K562 (cell line): ENCODE data around the gene VPS13C. TPM values are rescaled to one million over a fixed set of nuclear protein-coding genes. Genes with fewer than 3 reads are reported as not detected.

Experiments used
- ATAC-seq: fragments of 200-7000 bp; cut with Tn5 transposase; 3 replicates; pipeline ENCODE4 v1.9.1; 2020; ENCODE audit warnings: moderate library complexity
- BruUV-seq: library from RNA; stranded (reverse); fragments of 400-500 nt; replicated peaks from 2 replicates; lab custom pipeline; 2021; lab: Mats Ljungman, UMichigan
- CTCF ChIA-PET: fragments of 300-600 bp; formaldehyde crosslinking; extraction: SDS; loops from one replicate; lab custom pipeline; 2021; ENCODE audit warnings: low intra/inter-chr PET ratio; lab: Yijun Ruan, JAX
- POLR2A ChIA-PET: fragments of 300-600, 350-650 bp; sonication (Branson Sonifier 250); formaldehyde crosslinking; extraction: SDS; loops from one replicate; lab custom pipeline; 2021; ENCODE audit warnings: antibody characterized with exemption, inconsistent platforms; lab: Yijun Ruan, JAX
- DNase-seq, 4 experiments: peaks; one replicate each; pipeline versions ENCODE4 v3.0.0 to v3.0.0-alpha.2; 2011 to 2018; ENCODE audit warnings: low spot score in 3 of 4, mixed read lengths in 3 of 4; ENCODE audit errors: extremely low read depth in 1 of 4
- FAIRE-seq: peaks from 2 replicates; lab custom pipeline; 2011; peaks lifted over from hg19 to GRCh38; lab: Jason Lieb, UNC
- H2AFZ ChIP-seq: 2 replicates; pipeline ENCODE4 v1.6.0; 2011; ENCODE audit warnings: low read depth, low read length, control low read depth, inconsistent platforms
- H3K27ac ChIP-seq: fragments of 200-600 bp; 3 replicates; pipeline ENCODE4 v1.8.0; 2011; ENCODE audit warnings: low read depth, mild to moderate bottlenecking, control low read depth, inconsistent platforms, low read length, moderate library complexity, mixed read lengths; ENCODE audit errors: extremely low read depth
- H3K27me3 ChIP-seq, 2 experiments: fragments of 300-600 bp in 1 of 2; 2 replicates in 1 of 2; 3 replicates in 1 of 2; pipeline versions ENCODE4 v1.6.0 to v1.8.0; 2011; ENCODE audit warnings: inconsistent platforms in 2 of 2, low read length in 2 of 2, mild to moderate bottlenecking in 1 of 2, mixed read lengths in 1 of 2, moderate library complexity in 1 of 2; ENCODE audit not compliant: control insufficient read depth in 2 of 2, insufficient read depth in 2 of 2
- H3K36me3 ChIP-seq: fragments of 300-600 bp; 3 replicates; pipeline ENCODE4 v1.8.0; 2011; ENCODE audit warnings: mild to moderate bottlenecking, low read length, inconsistent platforms; ENCODE audit not compliant: control insufficient read depth, insufficient read depth
- H3K4me1 ChIP-seq, 2 experiments: fragments of 200-600 bp in 1 of 2; replicated peaks in 1 of 2; 2 replicates in 1 of 2; 3 replicates in 1 of 2; pipeline versions ENCODE4 v1.5.1 to v1.8.0; 2011; ENCODE audit warnings: inconsistent platforms in 2 of 2, low read length in 2 of 2, mild to moderate bottlenecking in 1 of 2, mixed read lengths in 1 of 2, moderate library complexity in 1 of 2; ENCODE audit not compliant: control insufficient read depth in 2 of 2, insufficient read depth in 2 of 2
- H3K4me2 ChIP-seq: 2 replicates; pipeline ENCODE4 v1.6.1; 2011; ENCODE audit warnings: low read length, control low read depth, inconsistent platforms, mixed read lengths; ENCODE audit not compliant: insufficient read depth
- H3K4me3 ChIP-seq: fragments of 200-600 bp; sonication (generic), shearing (Covaris generic); 2 replicates; pipeline ENCODE4 v1.5.1; 2016; ENCODE audit warnings: control low read depth, inconsistent platforms
- H3K79me2 ChIP-seq: fragments of 200-600 bp; 3 replicates; pipeline ENCODE4 v1.8.0; 2011; ENCODE audit warnings: low read length, inconsistent platforms; ENCODE audit not compliant: control insufficient read depth, insufficient read depth
- H3K9ac ChIP-seq, 2 experiments: 2 replicates each; pipeline versions ENCODE4 v1.6.0 to v1.6.1; 2011; ENCODE audit warnings: low read depth in 2 of 2, low read length in 2 of 2, control low read depth in 1 of 2, inconsistent platforms in 1 of 2, mild to moderate bottlenecking in 1 of 2, mixed read lengths in 1 of 2; ENCODE audit not compliant: insufficient read depth in 1 of 2
- H3K9me1 ChIP-seq: one replicate; pipeline ENCODE4 v1.6.0; 2011; ENCODE audit warnings: inconsistent platforms, mild to moderate bottlenecking, low read length, moderate library complexity; ENCODE audit not compliant: control insufficient read depth, insufficient read depth
- H3K9me3 ChIP-seq: replicated peaks from 2 replicates; pipeline ENCODE4 v1.5.1; 2011; ENCODE audit warnings: low read depth, low read length, inconsistent platforms; ENCODE audit not compliant: control insufficient read depth, insufficient read depth
- H4K20me1 ChIP-seq: replicated peaks from 2 replicates; pipeline ENCODE4 v1.6.1; 2011; ENCODE audit warnings: low read length, inconsistent platforms, mixed read lengths; ENCODE audit not compliant: control insufficient read depth, insufficient read depth
- CSDE1 ChIP-seq, 2 experiments: fragments of 450-650 bp; IDR thresholded peaks; 2 replicates each; pipeline ENCODE4 v1.6.1; 2016; ENCODE audit warnings: mild to moderate bottlenecking in 1 of 2
- CTBP1 ChIP-seq: fragments of 450-650 bp; IDR thresholded peaks from 2 replicates; pipeline ENCODE4 v1.6.1; 2016; ENCODE audit warnings: borderline replicate concordance
- E2F1 ChIP-seq: sonication (generic); formaldehyde crosslinking; IDR thresholded peaks from 2 replicates; pipeline ENCODE4 v1.8.1; 2023; ENCODE audit warnings: mild to moderate bottlenecking, missing genetic modification reagents, moderate library complexity
- HMG20A ChIP-seq: fragments of 450-650 bp; formaldehyde crosslinking; conservative IDR thresholded peaks from 2 replicates; pipeline ENCODE4 v1.4.0; 2020; ENCODE audit warnings: mild to moderate bottlenecking, mixed read lengths
- MEF2A ChIP-seq: IDR thresholded peaks from 2 replicates; pipeline ENCODE4 v1.6.1; 2011; ENCODE audit warnings: low read depth, mild to moderate bottlenecking, low read length, moderate library complexity; ENCODE audit not compliant: control insufficient read depth
- REST ChIP-seq, 2 experiments: fragments of 450-650 bp; formaldehyde crosslinking in 1 of 2; IDR thresholded peaks; 2 replicates each; pipeline versions ENCODE4 v1.4.0 to v1.6.1; 2014 to 2020; ENCODE audit warnings: mild to moderate bottlenecking in 2 of 2, borderline replicate concordance in 1 of 2, low read depth in 1 of 2
- SMC3 ChIP-seq: conservative IDR thresholded peaks from 2 replicates; pipeline ENCODE4 v1.6.1; 2011; ENCODE audit warnings: low read depth, low read length, improper control_type of control experiment; ENCODE audit not compliant: insufficient read depth
- ZNF23 ChIP-seq: fragments of 250-450 bp; sonication (Bioruptor Pico); IDR thresholded peaks from 2 replicates; pipeline ENCODE4 v1.4.0; 2020; ENCODE audit warnings: mild to moderate bottlenecking
- ZNF436 ChIP-seq: fragments of 250-450, 450-650 bp; sonication (Bioruptor Pico); formaldehyde crosslinking; IDR thresholded peaks from 2 replicates; pipeline ENCODE4 v1.7.0; 2020; ENCODE audit warnings: mild to moderate bottlenecking
- ZNF512 ChIP-seq: IDR thresholded peaks from 2 replicates; pipeline ENCODE4 v1.6.1; 2016; ENCODE audit warnings: missing genetic modification characterization, missing compliant biosample characterization
- in situ Hi-C: fragments of 300-500 bp; cut with MboI; formaldehyde crosslinking; loops from 4 replicates; pipeline ENCODE4 v1.15.0; 2018; ENCODE audit warnings: inconsistent platforms, mixed read lengths
- intact Hi-C: fragments of 100-400 bp; cut with micrococcal nuclease; formaldehyde crosslinking; loops from 2 replicates; pipeline ENCODE4 v1.14.2; 2022
- polyA plus RNA-seq, 8 experiments: library from polyadenylated mRNA; depleted of rRNA in 4 of 8; stranded (reverse) in 5 of 8; unstranded in 3 of 8; fragments of >200 nt; fragmentation: Nextera tagmentation in 2 of 8; fragmentation: Illumina TruSeq in 1 of 8; extraction: Ambion mirVana in 2 of 8; extraction: Trizol in 1 of 8; gene quantifications; 2 replicates each; pipeline versions ENCODE4 v1.2.1 to v1.2.3, GENCODE V29; 2011 to 2014; ENCODE audit warnings: inconsistent platforms in 1 of 8, missing spikeins in 1 of 8
- total RNA-seq, 7 experiments: library from RNA; depleted of rRNA in 6 of 7; stranded (reverse); fragments of >200 nt in 6 of 7; fragmentation: Illumina TruSeq in 2 of 7; extraction: Trizol in 2 of 7; gene quantifications; 2 replicates each; pipeline versions ENCODE4 v1.2.1 to v1.2.3, GENCODE V29; 2011 to 2021; ENCODE audit warnings: low replicate concordance in 1 of 7

VPS13C gene
- total and polyA plus RNA-seq, 9 of the 15 experiments (the other 6 are each of a cell fraction or from before 2014, with no cell fraction given) = 5.2 to 32.3 (median 15.7) TPM

- DNase-seq = peak; percentile 23 to 46 (median 30)
- H2AFZ ChIP-seq = no peak overlapping the region
- no peak overlapping the region for H3K4me3 ChIP-seq
- CTCF ChIA-PET = interaction anchor here (1.1 to 1.7 kb wide), 2 partner anchors 182 to 199 kb away, joined by 3 to 10 read pairs; no protein-coding TSS in a partner anchor
- peaks cover 4 to 10% of the 10 kb centered on the region in 2 experiments; a peak in 3 of 5 replicates for H3K27me3 ChIP-seq
- POLR2A ChIA-PET = interaction anchor here (0.8 kb wide), 1 partner anchor 36 kb away, joined by 4 read pairs; no protein-coding TSS in a partner anchor
- peak; percentile 48 for FAIRE-seq
- BruUV-seq = no TSS peak
- H3K9me3 ChIP-seq = no peaks in the 10 kb centered on the region; the same call in 1 of the 2 replicates
- H3K9ac ChIP-seq = no peak overlapping the region
- intact Hi-C loops = loop anchor here (1.0 to 10.0 kb wide), 2 partner anchors 107 to 200 kb away; no protein-coding TSS in a partner anchor
- H3K27ac ChIP-seq = no peak overlapping the region
- no peaks in the 10 kb centered on the region for H3K36me3 ChIP-seq
- H3K4me2 ChIP-seq = no peak overlapping the region
- no peaks in the 10 kb centered on the region for H3K79me2 ChIP-seq
- H3K4me1 ChIP-seq = peaks cover 2 to 9% of the 10 kb centered on the region in 2 experiments; a peak in 4 of 5 replicates
- H4K20me1 ChIP-seq = no peaks in the 10 kb centered on the region
- ATAC-seq = no peak
- H3K9me1 ChIP-seq = no peaks in the 10 kb centered on the region
- in situ Hi-C loops = no loop called here
- TF ChIP-seq CSDE1 (IDR thresholded peaks at IDR 0.05) = no peak
- no peak for TF ChIP-seq ZNF436 (CRISPR knock-in tag)
- TF ChIP-seq ZNF23 = no peak
- TF ChIP-seq HMG20A (CRISPR knock-in tag) = no peak
- no peak for TF ChIP-seq E2F1 (CRISPR knock-in tag)
- TF ChIP-seq REST (IDR thresholded peaks at IDR 0.05; ENCODE audit: borderline replicate concordance) = peak; percentile 37; the same call in 1 of the 2 replicates
- TF ChIP-seq REST (CRISPR knock-in tag; IDR thresholded peaks at IDR 0.05; ENCODE audit: low read depth) = no peak
- TF ChIP-seq CTBP1 = no peak
- no peak for TF ChIP-seq ZNF512 (tag)
- TF ChIP-seq SMC3 = 0 out of 2 replicates have a peak, but pooled peaks have one; percentile 6
- no peak for TF ChIP-seq MEF2A
These were observed 11.6 kb upstream of the VPS13C start for GRCh38 chr15:62071711-62072308.
